ENCODE results near the gene KDM5B. TPM values are rescaled to one million over a fixed set of nuclear protein-coding genes. Genes with fewer than 3 reads are reported as not detected.

KDM5B gene
- total RNA-seq, 1 experiment from 2014 or later, result 71.2 TPM

GRCh38 chr1:202709276-202710041 is 98.8 kb downstream of the KDM5B start:
- TF ChIP-seq, protein P1, sequence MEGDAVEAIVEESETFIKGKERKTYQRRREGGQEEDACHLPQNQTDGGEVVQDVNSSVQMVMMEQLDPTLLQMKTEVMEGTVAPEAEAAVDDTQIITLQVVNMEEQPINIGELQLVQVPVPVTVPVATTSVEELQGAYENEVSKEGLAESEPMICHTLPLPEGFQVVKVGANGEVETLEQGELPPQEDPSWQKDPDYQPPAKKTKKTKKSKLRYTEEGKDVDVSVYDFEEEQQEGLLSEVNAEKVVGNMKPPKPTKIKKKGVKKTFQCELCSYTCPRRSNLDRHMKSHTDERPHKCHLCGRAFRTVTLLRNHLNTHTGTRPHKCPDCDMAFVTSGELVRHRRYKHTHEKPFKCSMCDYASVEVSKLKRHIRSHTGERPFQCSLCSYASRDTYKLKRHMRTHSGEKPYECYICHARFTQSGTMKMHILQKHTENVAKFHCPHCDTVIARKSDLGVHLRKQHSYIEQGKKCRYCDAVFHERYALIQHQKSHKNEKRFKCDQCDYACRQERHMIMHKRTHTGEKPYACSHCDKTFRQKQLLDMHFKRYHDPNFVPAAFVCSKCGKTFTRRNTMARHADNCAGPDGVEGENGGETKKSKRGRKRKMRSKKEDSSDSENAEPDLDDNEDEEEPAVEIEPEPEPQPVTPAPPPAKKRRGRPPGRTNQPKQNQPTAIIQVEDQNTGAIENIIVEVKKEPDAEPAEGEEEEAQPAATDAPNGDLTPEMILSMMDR (conservative IDR thresholded peaks at IDR 0.05; ENCODE audit: low read depth, low read length), result no peak
- no peak for TF ChIP-seq EZH2 (IDR thresholded peaks at IDR 0.05; ENCODE audit: borderline replicate concordance, low read depth, low read length, poor library complexity, severe bottlenecking)
- no peak overlapping the region for H3K27ac ChIP-seq (ENCODE audit: low read depth, low read length, poor library complexity, severe bottlenecking)
- DNase-seq (ENCODE audit: low spot score), result no peak
- H3K9me3 ChIP-seq (ENCODE audit: low read depth, low read length, poor library complexity, severe bottlenecking), result no peaks in the 10 kb centered on the region
- no TSS peak for BruUV-seq (replicated peaks)
- intact Hi-C loops (cut with micrococcal nuclease; ENCODE audit: unreplicated experiment), result no loop called here
- peaks cover 16% of the 10 kb centered on the region for H3K4me1 ChIP-seq (ENCODE audit: insufficient read depth, low read length, poor library complexity, severe bottlenecking)
- ChIA-PET CTCF (interaction anchor here (0.5 to 0.7 kb wide), 2 partner anchors 11 to 359 kb away, joined by 3 to 4 read pairs; no protein-coding TSS in a partner anchor), POLR2A (ENCODE audit: low non-redundant PET) (interaction anchor here (0.6 kb wide), 1 partner anchor 11 kb away, joined by 16 read pairs; no protein-coding TSS in a partner anchor)
- peak overlapping the region; percentile 50 for H3K4me3 ChIP-seq (ENCODE audit: low read depth, low read length, poor library complexity, severe bottlenecking)
- H3K36me3 ChIP-seq (ENCODE audit: insufficient read depth, low read length, poor library complexity, severe bottlenecking), result no peaks in the 10 kb centered on the region
- peaks cover 46% of the 10 kb centered on the region for H3K27me3 ChIP-seq (replicated peaks; ENCODE audit: insufficient read depth, low read depth, low read length, poor library complexity)

- no TSS peak for BruUV-seq (replicated peaks)
- H3K27ac ChIP-seq (ENCODE audit: low read depth, low read length, poor library complexity, severe bottlenecking), result no peak overlapping the region
- TF ChIP-seq, protein P1 (conservative IDR thresholded peaks at IDR 0.05; ENCODE audit: low read depth, low read length), result no peak
- no peak for TF ChIP-seq EZH2 (IDR thresholded peaks at IDR 0.05; ENCODE audit: borderline replicate concordance, low read depth, low read length, poor library complexity, severe bottlenecking)
- intact Hi-C loops (cut with micrococcal nuclease; ENCODE audit: unreplicated experiment), result no loop called here
- ChIA-PET POLR2A (ENCODE audit: low non-redundant PET) (no interaction called here), CTCF (no interaction called here)
- peaks cover 51% of the 10 kb centered on the region for H3K27me3 ChIP-seq (replicated peaks; ENCODE audit: insufficient read depth, low read depth, low read length, poor library complexity)
- H3K4me1 ChIP-seq (ENCODE audit: insufficient read depth, low read length, poor library complexity, severe bottlenecking), result peaks cover 16% of the 10 kb centered on the region
- H3K4me3 ChIP-seq (ENCODE audit: low read depth, low read length, poor library complexity, severe bottlenecking), result no peak overlapping the region
- no peaks in the 10 kb centered on the region for H3K36me3 ChIP-seq (ENCODE audit: insufficient read depth, low read length, poor library complexity, severe bottlenecking)
- no peaks in the 10 kb centered on the region for H3K9me3 ChIP-seq (ENCODE audit: low read depth, low read length, poor library complexity, severe bottlenecking)
- no peak for DNase-seq (ENCODE audit: low spot score)
Measured at GRCh38 chr1:202708456-202709275, 99.6 kb downstream of the KDM5B start.

DNA sequence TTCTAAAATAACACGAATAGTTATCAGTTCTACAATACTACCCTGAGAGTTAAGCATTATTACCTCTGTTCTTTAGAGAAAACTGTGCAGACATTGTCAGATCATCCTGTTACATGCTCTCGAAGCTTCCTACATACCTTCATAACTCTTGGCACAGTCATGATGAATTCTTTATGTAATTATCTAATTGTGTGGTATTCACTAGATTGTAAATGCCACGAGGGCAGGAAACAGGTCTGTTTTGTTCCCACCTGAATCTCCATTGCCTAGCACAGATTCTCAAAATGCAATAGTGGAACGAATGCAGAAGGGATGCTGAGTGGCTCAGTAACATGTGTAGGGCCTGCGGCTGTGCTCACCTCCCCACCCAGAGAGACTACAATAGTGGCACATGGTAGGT is 101.4 kb downstream of the KDM5B start:
- CTCF ChIA-PET, result no interaction called here

More for the DNA sequence above, 101.4 kb downstream of the KDM5B start:
- BruUV-seq (replicated peaks), result no TSS peak
- DNase-seq (ENCODE audit: low spot score), result no peak
- intact Hi-C loops (cut with micrococcal nuclease; ENCODE audit: unreplicated experiment), result no loop called here
- Histone ChIP-seq H3K4me1 (ENCODE audit: insufficient read depth, low read length, poor library complexity, severe bottlenecking) (peaks cover 16% of the 10 kb centered on the region), H3K4me3 (ENCODE audit: low read depth, low read length, poor library complexity, severe bottlenecking) (no peak overlapping the region), H3K36me3 (ENCODE audit: insufficient read depth, low read length, poor library complexity, severe bottlenecking) (no peaks in the 10 kb centered on the region), H3K27ac (ENCODE audit: low read depth, low read length, poor library complexity, severe bottlenecking) (no peak overlapping the region), H3K27me3 (replicated peaks; ENCODE audit: insufficient read depth, low read depth, low read length, poor library complexity) (peaks cover 54% of the 10 kb centered on the region), H3K9me3 (ENCODE audit: low read depth, low read length, poor library complexity, severe bottlenecking) (no peaks in the 10 kb centered on the region)
- POLR2A ChIA-PET (ENCODE audit: low non-redundant PET), result interaction anchor here (0.6 kb wide), 1 partner anchor 745 kb away, joined by 3 read pairs; no protein-coding TSS in a partner anchor
- no peak for TF ChIP-seq EZH2 (IDR thresholded peaks at IDR 0.05; ENCODE audit: borderline replicate concordance, low read depth, low read length, poor library complexity, severe bottlenecking)
- TF ChIP-seq, protein P1 (conservative IDR thresholded peaks at IDR 0.05; ENCODE audit: low read depth, low read length), result no peak
